Trophoblast cell (in vitro differentiated cells and primary cell): Measurements from ENCODE around the gene TECR.
"Not testable (repeated sequence)": the region's sequence is repeated elsewhere in the genome, so short reads cannot be mapped to it uniquely, and the experiment has no call there.

Source experiments
- DNase-seq, 2 donors: peaks; one replicate each; pipeline ENCODE4 v3.0.0-alpha.2; 2016
- H2AFZ ChIP-seq: 2 replicates; pipeline ENCODE4 v1.6.1; 2013; ENCODE audit warnings: low read length, moderate library complexity, mild to moderate bottlenecking; ENCODE audit not compliant: insufficient read depth, poor library complexity
- H2AK5ac ChIP-seq: 2 replicates; pipeline ENCODE4 v1.6.1; 2013; ENCODE audit warnings: mild to moderate bottlenecking, low read length
- H2BK120ac ChIP-seq: 2 replicates; pipeline ENCODE4 v1.6.1; 2013; ENCODE audit warnings: low read length, mild to moderate bottlenecking, moderate library complexity; ENCODE audit not compliant: insufficient read depth, poor library complexity
- H2BK12ac ChIP-seq: 2 replicates; pipeline ENCODE4 v1.6.1; 2013; ENCODE audit warnings: mild to moderate bottlenecking, low read length, moderate library complexity
- H2BK5ac ChIP-seq: 2 replicates; pipeline ENCODE4 v1.6.1; 2013; ENCODE audit warnings: low read length, low read depth, moderate library complexity, mild to moderate bottlenecking; ENCODE audit not compliant: poor library complexity
- H3K14ac ChIP-seq: 2 replicates; pipeline ENCODE4 v1.6.1; 2013; ENCODE audit warnings: mild to moderate bottlenecking, low read length
- H3K18ac ChIP-seq: 2 replicates; pipeline ENCODE4 v1.6.1; 2013; ENCODE audit warnings: mild to moderate bottlenecking, low read length
- H3K23ac ChIP-seq: 2 replicates; pipeline ENCODE4 v1.6.1; 2013; ENCODE audit warnings: low read length
- H3K27ac ChIP-seq: 2 replicates; pipeline ENCODE4 v1.5.1; 2013; ENCODE audit warnings: low read depth, mild to moderate bottlenecking, inconsistent platforms, low read length, moderate library complexity
- H3K27me3 ChIP-seq: 2 replicates; pipeline ENCODE4 v1.6.1; 2013; ENCODE audit warnings: inconsistent platforms, mild to moderate bottlenecking, low read length, moderate library complexity; ENCODE audit not compliant: insufficient read depth
- H3K36me3 ChIP-seq, 2 experiments: 1 replicate in 1 of 2; 2 replicates in 1 of 2; pipeline ENCODE4 v1.6.1; 2013; ENCODE audit warnings: low read length in 2 of 2, mild to moderate bottlenecking in 2 of 2, moderate library complexity in 1 of 2; ENCODE audit not compliant: insufficient read depth in 2 of 2, control insufficient read depth in 1 of 2
- H3K4ac ChIP-seq: 2 replicates; pipeline ENCODE4 v1.6.1; 2013; ENCODE audit warnings: low read depth, mild to moderate bottlenecking, low read length, moderate library complexity
- H3K4me1 ChIP-seq, 2 experiments: 1 replicate in 1 of 2; 2 replicates in 1 of 2; pipeline ENCODE4 v1.6.1; 2013; ENCODE audit warnings: low read length in 2 of 2, mild to moderate bottlenecking in 2 of 2, moderate library complexity in 1 of 2; ENCODE audit not compliant: insufficient read depth in 2 of 2, control insufficient read depth in 1 of 2
- H3K4me2 ChIP-seq: 2 replicates; pipeline ENCODE4 v1.6.1; 2013; ENCODE audit warnings: inconsistent platforms, mild to moderate bottlenecking, low read length, moderate library complexity
- H3K4me3 ChIP-seq: 2 replicates; pipeline ENCODE4 v1.5.1; 2013; ENCODE audit warnings: mild to moderate bottlenecking, low read depth, low read length, inconsistent platforms
- H3K79me1 ChIP-seq: one replicate; pipeline ENCODE4 v1.6.1; 2013; ENCODE audit warnings: low read length
- H3K79me2 ChIP-seq: 2 replicates; pipeline ENCODE4 v1.6.1; 2013; ENCODE audit warnings: low read length, mild to moderate bottlenecking; ENCODE audit not compliant: control insufficient read depth, insufficient read depth, poor library complexity
- H3K9ac ChIP-seq: 2 replicates; pipeline ENCODE4 v1.6.1; 2013; ENCODE audit warnings: mild to moderate bottlenecking, low read length
- H3K9me3 ChIP-seq: 2 replicates; pipeline ENCODE4 v1.6.1; 2013; ENCODE audit warnings: low read depth, mild to moderate bottlenecking, control low read depth, inconsistent platforms, low read length; ENCODE audit not compliant: insufficient read depth
- H4K12ac ChIP-seq: 2 replicates; pipeline ENCODE4 v1.6.1; 2013; ENCODE audit warnings: low read depth, mild to moderate bottlenecking, low read length, moderate library complexity
- H4K8ac ChIP-seq: 2 replicates; pipeline ENCODE4 v1.6.1; 2013; ENCODE audit warnings: low read depth, mild to moderate bottlenecking, low read length, moderate library complexity
- H4K91ac ChIP-seq: one replicate; pipeline ENCODE4 v1.6.1; 2013; ENCODE audit warnings: low read depth, mild to moderate bottlenecking, low read length, moderate library complexity
- WGBS: extraction: QIAGEN DNeasy Blood & Tissue Kit; methylation state at CpG from one replicate; pipeline ENCODE4 v1.1.7; 2013; ENCODE audit warnings: missing lambda C conversion rate; ENCODE audit not compliant: insufficient read length, insufficient coverage; ENCODE audit errors: extremely low coverage; 5-methylcytosine and 5-hydroxymethylcytosine counted together

The TECR gene

DNA sequence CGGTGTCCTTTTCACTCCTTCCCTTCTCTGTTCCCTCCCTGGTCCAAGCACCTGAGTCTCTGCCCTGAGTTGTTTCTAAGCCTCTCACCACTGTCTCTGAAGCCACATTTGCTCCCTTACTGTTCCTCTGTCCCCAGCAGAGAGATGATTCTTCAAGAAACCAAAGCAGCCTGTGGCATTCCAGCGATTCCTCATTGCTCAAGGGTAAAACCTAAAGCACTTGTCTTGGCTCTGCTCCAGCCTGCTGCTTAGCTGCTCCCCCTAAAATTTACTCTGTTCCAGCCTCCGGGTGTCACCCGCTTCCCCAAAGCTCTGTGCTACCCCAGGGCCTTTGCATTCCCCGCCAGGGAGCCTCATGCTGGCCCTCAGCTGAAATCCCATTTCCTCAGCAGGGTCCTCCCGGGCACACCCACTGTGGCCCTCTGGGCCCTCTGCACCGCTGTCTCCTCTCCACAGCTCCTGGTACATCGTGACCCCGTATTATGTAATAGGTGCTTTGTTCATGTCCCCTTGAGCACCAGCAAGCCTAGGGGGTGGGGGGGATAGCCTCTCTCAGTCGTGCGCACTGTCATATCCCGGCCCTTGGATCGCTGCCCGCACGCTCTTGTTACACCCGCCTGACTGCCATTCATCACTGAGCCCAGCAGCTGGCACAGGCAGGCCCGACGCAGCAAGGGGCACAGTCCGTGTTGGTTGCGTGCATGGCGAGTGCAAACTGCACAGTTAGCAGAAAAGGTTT is 15.8 kb downstream of the TECR start:
- no peak overlapping the region for H3K27ac ChIP-seq
- no peaks in the 10 kb centered on the region for H3K79me1 ChIP-seq
- WGBS = no CpG with 5 or more reads among the region's 21 CpGs
- H3K9ac ChIP-seq = no peak overlapping the region
- H3K18ac ChIP-seq = no peak overlapping the region
- no peak overlapping the region for H2BK12ac ChIP-seq
- no peak overlapping the region for H3K4me2 ChIP-seq
- H2AFZ ChIP-seq = no peak overlapping the region
- H4K8ac ChIP-seq = no peak overlapping the region
- no peak for DNase-seq
- H3K9me3 ChIP-seq = no peaks in the 10 kb centered on the region
- H3K4me3 ChIP-seq = peak overlapping the region; percentile 23
- H4K12ac ChIP-seq = no peak overlapping the region
- no peak overlapping the region for H3K14ac ChIP-seq
- H4K91ac ChIP-seq = no peak overlapping the region
- no peak overlapping the region for H2BK120ac ChIP-seq
- H3K23ac ChIP-seq = no peak overlapping the region
- H3K4ac ChIP-seq = no peak overlapping the region
- H2BK5ac ChIP-seq = no peak overlapping the region
- peaks cover 3 to 5% of the 10 kb centered on the region in 2 experiments for H3K4me1 ChIP-seq
- no peaks in the 10 kb centered on the region for H3K27me3 ChIP-seq
- H2AK5ac ChIP-seq = no peak overlapping the region
- H3K79me2 ChIP-seq = peaks cover 2% of the 10 kb centered on the region
- peaks cover 2 to 6% of the 10 kb centered on the region in 2 experiments for H3K36me3 ChIP-seq

- Histone ChIP-seq H2AFZ (no peak overlapping the region), H2BK5ac (no peak overlapping the region), H2BK120ac (no peak overlapping the region), H3K18ac (no peak overlapping the region), H3K27ac (no peak overlapping the region), H2BK12ac (no peak overlapping the region), H3K27me3 (no peaks in the 10 kb centered on the region), H3K4me2 (no peak overlapping the region), H3K4me3 (peak overlapping the region; percentile 23), H3K79me1 (no peaks in the 10 kb centered on the region), H3K36me3 (peaks cover 2 to 6% of the 10 kb centered on the region in 2 experiments), H4K8ac (no peak overlapping the region), H3K9me3 (no peaks in the 10 kb centered on the region), H3K14ac (no peak overlapping the region), H3K9ac (no peak overlapping the region), H3K4ac (peak overlapping the region; percentile 1), H3K79me2 (peaks cover 2% of the 10 kb centered on the region), H4K12ac (no peak overlapping the region), H4K91ac (no peak overlapping the region), H3K23ac (no peak overlapping the region), H3K4me1 (peaks cover 4 to 9% of the 10 kb centered on the region in 2 experiments), H2AK5ac (no peak overlapping the region)
- WGBS = no CpG with 5 or more reads among the region's 9 CpGs
- no peak for DNase-seq
These were observed 16.3 kb downstream of the TECR start for GRCh38 chr19:14545716-14546082.

DNA sequence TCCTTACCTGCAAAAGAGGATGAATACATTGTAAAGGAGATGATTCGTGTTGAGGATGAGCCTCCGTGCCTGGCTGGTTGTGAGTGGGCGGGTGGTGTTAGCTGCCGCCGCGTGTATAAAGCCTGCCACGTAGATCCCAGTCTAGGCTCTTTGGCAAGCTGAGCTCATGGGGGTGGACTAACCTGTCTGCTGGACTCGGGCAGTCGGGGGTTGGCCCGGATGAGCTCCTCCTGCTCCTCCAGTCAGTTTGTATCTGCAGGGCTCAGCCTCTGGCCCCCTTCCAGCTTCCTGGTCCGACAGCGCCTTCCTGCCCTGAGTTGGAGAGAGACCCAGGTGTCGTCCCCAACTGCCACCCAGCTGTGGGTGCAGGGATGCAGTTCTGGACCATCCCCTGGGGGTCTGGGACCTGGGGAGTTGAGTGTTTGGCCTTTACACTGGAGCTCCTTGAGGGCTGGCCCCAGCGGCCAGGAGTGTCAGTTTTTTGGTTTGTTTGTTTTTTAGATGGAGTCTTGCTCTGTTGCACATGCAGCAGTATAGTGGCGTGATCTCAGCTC is 20.9 kb downstream of the TECR start:
- Histone ChIP-seq H3K9me3 (peaks cover 3% of the 10 kb centered on the region), H3K4me2 (no peak overlapping the region), H4K8ac (peak overlapping the region; percentile 22), H2BK12ac (no peak overlapping the region), H4K12ac (no peak overlapping the region), H3K4me3 (no peak overlapping the region), H3K4ac (peak overlapping the region; percentile 6), H2AFZ (peak overlapping the region; percentile 3), H3K36me3 (peaks cover 5 to 6% of the 10 kb centered on the region in 2 experiments), H3K9ac (no peak overlapping the region), H4K91ac (no peak overlapping the region), H3K18ac (no peak overlapping the region), H2AK5ac (no peak overlapping the region), H3K79me2 (peaks cover 3% of the 10 kb centered on the region), H3K14ac (no peak overlapping the region), H3K27ac (no peak overlapping the region), H3K79me1 (no peaks in the 10 kb centered on the region), H3K4me1 (peaks cover 11 to 16% of the 10 kb centered on the region in 2 experiments), H2BK5ac (no peak overlapping the region), H3K27me3 (no peaks in the 10 kb centered on the region), H3K23ac (no peak overlapping the region), H2BK120ac (no peak overlapping the region)
- no CpG with 5 or more reads among the region's 15 CpGs for WGBS
- DNase-seq = peak; percentile 73

GRCh38 chr19:14551134-14552005 is 22.0 kb downstream of the TECR start:
- H3K14ac ChIP-seq, H2AK5ac ChIP-seq, H4K91ac ChIP-seq, H3K4me2 ChIP-seq, H3K36me3 ChIP-seq, H3K9ac ChIP-seq, H4K12ac ChIP-seq, H2BK12ac ChIP-seq, H2BK120ac ChIP-seq, H4K8ac ChIP-seq, H3K27me3 ChIP-seq, H2BK5ac ChIP-seq, H3K4ac ChIP-seq, H3K79me2 ChIP-seq, H3K18ac ChIP-seq, H3K23ac ChIP-seq, H2AFZ ChIP-seq, H3K4me3 ChIP-seq, H3K27ac ChIP-seq, H3K9me3 ChIP-seq, H3K79me1 ChIP-seq: not testable (repeated sequence)
- WGBS = no CpG with 5 or more reads among the region's 12 CpGs
- DNase-seq = peak; percentile 93 to 98
- H3K4me1 ChIP-seq = peaks cover 12 to 21% of the 10 kb centered on the region in 2 experiments
